GM06990 (cell line): ENCODE measurements around the gene ANXA3.

Experiments used
- DNase-seq: peaks from one replicate; pipeline ENCODE4 v3.0.0-alpha.2; 2011; ENCODE audit not compliant: insufficient read length; ENCODE audit errors: extremely low read depth
- H3K27me3 ChIP-seq: replicated peaks from 2 replicates; pipeline ENCODE4 v1.6.0; 2011; ENCODE audit warnings: low read length; ENCODE audit not compliant: control insufficient read depth, insufficient read depth
- H3K36me3 ChIP-seq: 2 replicates; pipeline ENCODE4 v1.5.1; 2011; ENCODE audit warnings: low read length; ENCODE audit not compliant: control insufficient read depth, insufficient read depth
- H3K4me3 ChIP-seq: replicated peaks from 2 replicates; pipeline ENCODE4 v1.5.1; 2011; ENCODE audit warnings: low read depth, mild to moderate bottlenecking, control low read depth, low read length
- TF ChIP-seq, protein P1 (sequence below): IDR thresholded peaks from 2 replicates; pipeline ENCODE4 v1.5.1; 2011; ENCODE audit warnings: low read length, control low read depth, mild to moderate bottlenecking, inconsistent platforms; ENCODE audit not compliant: insufficient read depth, poor library complexity, severe bottlenecking

The ANXA3 gene

DNA sequence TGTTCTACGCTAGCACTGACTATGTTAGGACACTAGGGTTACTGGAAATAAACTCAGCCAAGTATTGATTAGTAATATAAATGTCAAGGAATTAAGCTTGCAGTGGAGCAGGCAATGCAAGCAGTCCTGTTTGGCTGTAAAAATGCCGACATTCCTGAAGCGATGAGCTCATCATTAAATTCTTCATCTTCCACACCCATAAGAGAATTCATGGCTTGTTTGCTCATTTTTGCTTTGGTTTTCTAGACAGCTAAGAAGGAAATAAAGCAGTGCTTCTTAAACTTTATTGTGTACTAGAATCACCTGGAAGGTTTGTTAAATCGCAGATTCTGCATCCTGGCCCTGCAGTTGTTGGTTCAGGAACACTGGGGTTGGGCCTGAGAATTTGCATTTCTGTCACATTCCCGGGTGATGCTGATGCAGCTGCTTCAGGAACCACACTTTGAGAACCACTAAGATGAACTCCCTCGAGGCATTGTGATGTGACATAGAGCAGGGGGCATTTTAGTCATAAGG is 17.8 kb downstream of the ANXA3 start:
- DNase-seq: no peak
- TF ChIP-seq, protein P1, sequence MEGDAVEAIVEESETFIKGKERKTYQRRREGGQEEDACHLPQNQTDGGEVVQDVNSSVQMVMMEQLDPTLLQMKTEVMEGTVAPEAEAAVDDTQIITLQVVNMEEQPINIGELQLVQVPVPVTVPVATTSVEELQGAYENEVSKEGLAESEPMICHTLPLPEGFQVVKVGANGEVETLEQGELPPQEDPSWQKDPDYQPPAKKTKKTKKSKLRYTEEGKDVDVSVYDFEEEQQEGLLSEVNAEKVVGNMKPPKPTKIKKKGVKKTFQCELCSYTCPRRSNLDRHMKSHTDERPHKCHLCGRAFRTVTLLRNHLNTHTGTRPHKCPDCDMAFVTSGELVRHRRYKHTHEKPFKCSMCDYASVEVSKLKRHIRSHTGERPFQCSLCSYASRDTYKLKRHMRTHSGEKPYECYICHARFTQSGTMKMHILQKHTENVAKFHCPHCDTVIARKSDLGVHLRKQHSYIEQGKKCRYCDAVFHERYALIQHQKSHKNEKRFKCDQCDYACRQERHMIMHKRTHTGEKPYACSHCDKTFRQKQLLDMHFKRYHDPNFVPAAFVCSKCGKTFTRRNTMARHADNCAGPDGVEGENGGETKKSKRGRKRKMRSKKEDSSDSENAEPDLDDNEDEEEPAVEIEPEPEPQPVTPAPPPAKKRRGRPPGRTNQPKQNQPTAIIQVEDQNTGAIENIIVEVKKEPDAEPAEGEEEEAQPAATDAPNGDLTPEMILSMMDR: no peak
- Histone ChIP-seq H3K27me3 (no peaks in the 10 kb centered on the region), H3K36me3 (no peaks in the 10 kb centered on the region), H3K4me3 (no peak overlapping the region)

DNA sequence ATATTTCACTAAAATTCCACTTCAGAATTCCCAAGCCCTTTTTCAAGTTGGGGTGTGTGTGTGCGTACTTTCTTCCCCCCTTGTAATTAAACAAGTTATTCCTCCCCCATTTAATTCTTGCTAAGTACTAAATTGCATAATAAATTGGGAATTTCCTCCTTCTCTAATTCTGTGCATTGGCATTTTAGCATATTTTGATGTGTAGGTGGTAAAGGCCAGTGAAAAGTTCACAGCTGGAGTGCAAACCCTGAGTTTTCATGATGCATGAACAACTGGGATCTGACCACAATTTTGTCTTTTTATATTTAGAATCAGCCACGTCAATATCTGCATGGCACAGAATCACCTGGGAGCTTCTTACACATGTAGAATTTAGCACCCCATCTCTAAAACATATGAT is 18.5 kb downstream of the ANXA3 start:
- TF ChIP-seq, protein P1: no peak
- Histone ChIP-seq H3K4me3 (no peak overlapping the region), H3K27me3 (no peaks in the 10 kb centered on the region), H3K36me3 (no peaks in the 10 kb centered on the region)
- no peak for DNase-seq

DNA sequence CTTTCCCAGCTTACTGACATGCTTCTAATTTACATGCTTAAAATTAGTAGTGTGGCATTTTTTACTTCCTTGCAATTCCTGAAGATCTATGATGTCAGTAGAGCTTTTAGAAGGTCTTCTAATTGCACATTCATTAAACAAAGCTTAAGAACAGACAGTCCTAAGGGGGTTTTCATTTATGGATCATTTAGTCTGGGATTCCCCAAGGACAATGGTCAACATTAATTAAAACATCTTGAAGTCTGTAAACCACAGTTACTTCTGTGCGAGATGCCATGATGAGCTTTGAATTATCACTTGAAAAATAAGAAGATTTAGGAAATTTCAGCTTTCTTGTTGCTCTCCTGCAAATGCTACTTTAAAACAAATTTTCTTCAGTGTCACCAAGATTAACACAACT is 20.2 kb downstream of the ANXA3 start:
- no peak for DNase-seq
- H3K4me3 ChIP-seq: no peak overlapping the region
- TF ChIP-seq, protein P1: no peak
- no peaks in the 10 kb centered on the region for H3K27me3 ChIP-seq
- H3K36me3 ChIP-seq: no peaks in the 10 kb centered on the region

DNA sequence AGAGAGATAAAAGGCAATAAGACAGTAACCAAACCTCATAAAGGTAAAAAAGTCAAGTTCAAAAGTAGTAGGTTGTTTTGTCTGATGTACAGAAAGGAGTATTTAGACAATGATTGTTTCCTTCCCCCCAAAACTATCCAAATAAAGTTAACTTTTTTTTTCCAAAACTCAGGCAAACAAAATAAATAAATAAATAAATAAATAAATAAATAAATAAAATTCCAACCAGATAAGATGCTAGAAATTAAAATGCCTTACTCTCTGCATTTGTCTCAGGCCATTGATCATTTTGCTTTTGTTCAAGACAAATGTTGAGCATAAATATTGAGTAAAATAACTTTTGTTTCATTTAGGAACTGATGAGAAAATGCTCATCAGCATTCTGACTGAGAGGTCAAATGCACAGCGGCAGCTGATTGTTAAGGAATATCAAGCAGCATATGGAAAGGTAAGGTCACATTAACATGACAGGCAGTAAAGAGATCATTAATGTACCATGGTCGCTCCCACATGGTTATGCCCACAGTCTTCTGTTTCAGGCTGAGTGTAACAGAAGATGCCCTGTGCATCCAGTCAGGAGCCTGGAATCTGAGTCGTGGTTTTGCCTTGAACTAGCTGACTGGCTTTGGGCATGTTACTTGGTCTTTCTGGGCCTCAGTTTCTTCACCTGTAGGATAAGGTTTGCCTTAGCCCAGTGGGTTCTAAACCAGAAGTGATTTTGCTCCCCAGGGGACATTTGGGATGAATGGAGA is 27.3 kb downstream of the ANXA3 start:
- DNase-seq: no peak
- TF ChIP-seq, protein P1: no peak
- Histone ChIP-seq H3K4me3 (no peak overlapping the region), H3K36me3 (no peaks in the 10 kb centered on the region), H3K27me3 (no peaks in the 10 kb centered on the region)

DNA sequence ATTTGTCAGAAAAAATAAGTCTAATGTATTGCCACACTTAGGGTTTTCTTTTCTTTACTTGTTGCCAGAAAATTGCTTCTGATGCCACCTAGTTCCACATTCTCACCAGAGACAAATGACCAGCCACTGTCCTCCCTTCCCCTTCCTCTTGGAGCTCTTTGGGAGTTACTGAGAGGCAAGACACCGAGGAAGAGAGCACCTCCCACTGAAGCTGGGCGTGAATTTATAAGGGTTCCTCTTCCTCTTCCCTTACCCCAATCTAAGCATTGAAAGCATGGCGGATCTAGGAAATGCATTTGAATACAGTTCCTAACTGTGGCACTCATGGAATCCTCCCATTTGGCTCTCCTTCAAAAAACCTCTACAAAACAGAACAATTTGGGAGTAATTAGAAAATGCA is 30.0 kb downstream of the ANXA3 start:
- H3K4me3 ChIP-seq: no peak overlapping the region
- TF ChIP-seq, protein P1: no peak
- DNase-seq: no peak
- no peaks in the 10 kb centered on the region for H3K36me3 ChIP-seq
- no peaks in the 10 kb centered on the region for H3K27me3 ChIP-seq
